ENCODE measurements around the gene CCDC134. TPM values are rescaled to one million over a fixed set of nuclear protein-coding genes. Genes with fewer than 3 reads are reported as not detected.

CCDC134 gene
- total and polyA plus RNA-seq, 2 donors (not counting 3 experiments of a cell fraction or from before 2014, with no cell fraction given), result 4.5 to 8.4 TPM

DNA sequence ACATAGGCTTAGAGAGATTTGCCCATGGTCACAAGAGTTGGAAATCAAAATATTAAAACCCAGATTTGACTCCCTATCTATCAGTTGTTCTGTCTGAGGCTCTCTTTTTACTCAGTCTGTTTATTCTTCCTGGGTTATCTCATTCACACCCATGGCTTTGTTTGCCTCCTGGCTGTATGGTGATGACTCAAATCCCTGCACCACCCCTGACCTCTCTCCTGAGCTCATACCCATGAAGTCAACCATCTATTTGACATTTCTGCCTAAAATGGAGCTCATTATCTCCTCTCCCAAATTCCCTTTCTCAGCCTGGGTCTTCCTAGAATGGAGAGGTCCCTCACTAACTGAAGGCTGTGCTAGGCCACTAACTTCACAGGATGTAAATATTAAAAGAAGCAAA is 27.8 kb upstream of the CCDC134 start:
- ChIA-PET POLR2A (no interaction called here), CTCF (interaction anchor here (1.5 kb wide), 1 partner anchor 14 kb away, joined by 3 read pairs; no protein-coding TSS in a partner anchor)
- Histone ChIP-seq H3K9me3 (replicated peaks; ENCODE audit: control insufficient read depth, insufficient read depth, low read length) (no peaks in the 10 kb centered on the region), H3K4me3 (replicated peaks in 1 of 3; ENCODE audit: insufficient read depth in 1 of 3, low read depth in 1 of 3, low read length in 3 of 3) (no peak overlapping the region), H3K9ac (replicated peaks; ENCODE audit: extremely low read depth, insufficient read depth, low read length) (no peak overlapping the region), H3K27ac (ENCODE audit: insufficient read depth, low read depth, low read length) (no peak overlapping the region), H3K79me2 (ENCODE audit: control insufficient read depth, insufficient read depth, low read length) (no peaks in the 10 kb centered on the region), H3K4me1 (ENCODE audit: control insufficient read depth, extremely low read depth, insufficient read depth, low read length) (peaks cover 4% of the 10 kb centered on the region), H3K36me3 (ENCODE audit: control insufficient read depth in 2 of 2, extremely low read depth in 1 of 2, insufficient read depth in 2 of 2, low read length in 2 of 2) (no peaks in the 10 kb centered on the region), H3K9me1 (replicated peaks; ENCODE audit: control insufficient read depth, extremely low read depth, insufficient read depth, low read length) (no peaks in the 10 kb centered on the region), H4K20me1 (replicated peaks; ENCODE audit: control insufficient read depth, extremely low read depth, insufficient read depth, low read length) (no peaks in the 10 kb centered on the region), H3K27me3 (ENCODE audit: control insufficient read depth in 2 of 2, insufficient read depth in 2 of 2, low read length in 2 of 2) (no peaks in the 10 kb centered on the region), H2AFZ (ENCODE audit: low read depth, low read length) (no peak overlapping the region), H3K4me2 (ENCODE audit: insufficient read depth, low read length) (no peak overlapping the region)
- TF ChIP-seq, protein P1, sequence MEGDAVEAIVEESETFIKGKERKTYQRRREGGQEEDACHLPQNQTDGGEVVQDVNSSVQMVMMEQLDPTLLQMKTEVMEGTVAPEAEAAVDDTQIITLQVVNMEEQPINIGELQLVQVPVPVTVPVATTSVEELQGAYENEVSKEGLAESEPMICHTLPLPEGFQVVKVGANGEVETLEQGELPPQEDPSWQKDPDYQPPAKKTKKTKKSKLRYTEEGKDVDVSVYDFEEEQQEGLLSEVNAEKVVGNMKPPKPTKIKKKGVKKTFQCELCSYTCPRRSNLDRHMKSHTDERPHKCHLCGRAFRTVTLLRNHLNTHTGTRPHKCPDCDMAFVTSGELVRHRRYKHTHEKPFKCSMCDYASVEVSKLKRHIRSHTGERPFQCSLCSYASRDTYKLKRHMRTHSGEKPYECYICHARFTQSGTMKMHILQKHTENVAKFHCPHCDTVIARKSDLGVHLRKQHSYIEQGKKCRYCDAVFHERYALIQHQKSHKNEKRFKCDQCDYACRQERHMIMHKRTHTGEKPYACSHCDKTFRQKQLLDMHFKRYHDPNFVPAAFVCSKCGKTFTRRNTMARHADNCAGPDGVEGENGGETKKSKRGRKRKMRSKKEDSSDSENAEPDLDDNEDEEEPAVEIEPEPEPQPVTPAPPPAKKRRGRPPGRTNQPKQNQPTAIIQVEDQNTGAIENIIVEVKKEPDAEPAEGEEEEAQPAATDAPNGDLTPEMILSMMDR (IDR thresholded peaks at IDR 0.05; ENCODE audit: extremely low read depth in 1 of 2, insufficient read depth in 1 of 2, low read depth in 1 of 2, low read length in 2 of 2), result no peak
- no peak for TF ChIP-seq MYC (IDR thresholded peaks at IDR 0.05; ENCODE audit: low read depth, low read length)
- no peak for TF ChIP-seq JUN (IDR thresholded peaks at IDR 0.05; ENCODE audit: borderline replicate concordance, insufficient read depth, insufficient read length, low read depth)
- peak; percentile 25 for TF ChIP-seq FOS (IDR thresholded peaks at IDR 0.05; ENCODE audit: borderline replicate concordance, insufficient read depth, low read length)
- no peak for TF ChIP-seq EZH2 (IDR thresholded peaks at IDR 0.05; ENCODE audit: borderline replicate concordance, low read depth, low read length, severe bottlenecking)
- DNase-seq (ENCODE audit: low read depth, low spot score), result no peak
- intact Hi-C loops (cut with micrococcal nuclease), result no loop called here
- BruUV-seq (replicated peaks), result no TSS peak
- dilution Hi-C loops (cut with MboI; ENCODE audit: extremely low pct_ligation_motif_present, low sequenced_read_pairs), result no loop called here
- no peak for FAIRE-seq

DNA sequence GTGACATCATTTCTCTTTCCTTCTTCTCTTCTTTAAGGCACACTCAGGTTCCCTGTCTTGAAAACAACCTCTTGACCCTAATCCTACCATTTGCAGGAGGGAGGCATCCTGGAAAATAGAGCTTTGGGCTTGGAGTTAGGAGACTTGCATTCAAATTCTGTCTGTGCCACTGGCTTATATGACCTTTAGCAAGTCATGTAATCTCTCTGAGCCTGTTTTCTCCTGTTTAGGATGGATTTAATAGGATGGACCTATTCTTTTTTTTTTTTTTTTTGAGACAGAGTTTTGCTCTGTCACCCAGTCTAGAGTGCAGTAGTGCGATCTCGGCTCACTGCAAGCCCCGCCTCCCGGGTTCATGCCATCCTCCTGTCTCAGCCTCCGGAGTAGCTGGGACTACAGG is 25.1 kb upstream of the CCDC134 start:
- intact Hi-C loops (cut with micrococcal nuclease) (no loop called here), dilution Hi-C loops (cut with MboI; ENCODE audit: extremely low pct_ligation_motif_present, low sequenced_read_pairs) (no loop called here)
- H3K36me3 ChIP-seq (ENCODE audit: control insufficient read depth in 2 of 2, extremely low read depth in 1 of 2, insufficient read depth in 2 of 2, low read length in 2 of 2), result no peaks in the 10 kb centered on the region
- no peaks in the 10 kb centered on the region for H4K20me1 ChIP-seq (replicated peaks; ENCODE audit: control insufficient read depth, extremely low read depth, insufficient read depth, low read length)
- DNase-seq (ENCODE audit: low read depth, low spot score) (no peak), FAIRE-seq (no peak)
- no peaks in the 10 kb centered on the region for H3K9me3 ChIP-seq (replicated peaks; ENCODE audit: control insufficient read depth, insufficient read depth, low read length)
- no peaks in the 10 kb centered on the region for H3K27me3 ChIP-seq (ENCODE audit: control insufficient read depth in 2 of 2, insufficient read depth in 2 of 2, low read length in 2 of 2)
- no peak overlapping the region for H3K4me2 ChIP-seq (ENCODE audit: insufficient read depth, low read length)
- no peaks in the 10 kb centered on the region for H3K4me1 ChIP-seq (ENCODE audit: control insufficient read depth, extremely low read depth, insufficient read depth, low read length)
- no peak overlapping the region for H3K9ac ChIP-seq (replicated peaks; ENCODE audit: extremely low read depth, insufficient read depth, low read length)
- H3K9me1 ChIP-seq (replicated peaks; ENCODE audit: control insufficient read depth, extremely low read depth, insufficient read depth, low read length), result no peaks in the 10 kb centered on the region
- TF ChIP-seq POLR2A (IDR thresholded peaks at IDR 0.05; ENCODE audit: low read depth, low read length), result no peak
- no peak for TF ChIP-seq POLR2AphosphoS5 (IDR thresholded peaks at IDR 0.05; ENCODE audit: insufficient read depth, low read depth, low read length)
- no peak for TF ChIP-seq FOS (IDR thresholded peaks at IDR 0.05; ENCODE audit: borderline replicate concordance, insufficient read depth, low read length)
- TF ChIP-seq, protein P2, sequence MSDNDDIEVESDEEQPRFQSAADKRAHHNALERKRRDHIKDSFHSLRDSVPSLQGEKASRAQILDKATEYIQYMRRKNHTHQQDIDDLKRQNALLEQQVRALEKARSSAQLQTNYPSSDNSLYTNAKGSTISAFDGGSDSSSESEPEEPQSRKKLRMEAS (IDR thresholded peaks at IDR 0.05; ENCODE audit: insufficient read depth, insufficient read length), result no peak
- no peak for TF ChIP-seq MYC (IDR thresholded peaks at IDR 0.05; ENCODE audit: low read depth, low read length)
- TF ChIP-seq, protein P1 (IDR thresholded peaks at IDR 0.05; ENCODE audit: extremely low read depth in 1 of 2, insufficient read depth in 1 of 2, low read depth in 1 of 2, low read length in 2 of 2), result no peak
- TF ChIP-seq GATA2 (IDR thresholded peaks at IDR 0.05; ENCODE audit: insufficient read depth, insufficient read length, low read depth, low read length), result no peak
- no peak for TF ChIP-seq JUN (IDR thresholded peaks at IDR 0.05; ENCODE audit: borderline replicate concordance, insufficient read depth, insufficient read length, low read depth)
- TF ChIP-seq EZH2 (IDR thresholded peaks at IDR 0.05; ENCODE audit: borderline replicate concordance, low read depth, low read length, severe bottlenecking), result no peak
- ChIA-PET POLR2A (no interaction called here), CTCF (interaction anchor here (1.3 kb wide), 1 partner anchor 29 kb away, joined by 6 read pairs; no protein-coding TSS in a partner anchor)
- no peaks in the 10 kb centered on the region for H3K79me2 ChIP-seq (ENCODE audit: control insufficient read depth, insufficient read depth, low read length)
- no peak overlapping the region for H2AFZ ChIP-seq (ENCODE audit: low read depth, low read length)
- no peak overlapping the region for H3K27ac ChIP-seq (ENCODE audit: insufficient read depth, low read depth, low read length)
- BruUV-seq (replicated peaks), result no TSS peak
- H3K4me3 ChIP-seq (replicated peaks in 1 of 3; ENCODE audit: insufficient read depth in 1 of 3, low read depth in 1 of 3, low read length in 3 of 3), result no peak overlapping the region
